Peyer's patch (tissue), 4 donors: ENCODE data around the gene SYNE1. TPM values are rescaled to one million over a fixed set of nuclear protein-coding genes. Genes with fewer than 3 reads are reported as not detected.

Experiments
- DNase-seq, 3 donors: peaks; one replicate each; pipeline ENCODE4 v3.0.0-alpha.2; 2017 to 2019
- H3K27ac ChIP-seq, 4 donors: fragments of 200-600 bp; sonication (generic); one replicate each; pipeline ENCODE4 v1.5.1; 2016 to 2019
- H3K27me3 ChIP-seq, 2 donors: fragments of 200-600 bp; sonication (generic); one replicate each; pipeline ENCODE4 v1.5.1; 2019
- H3K36me3 ChIP-seq, 3 donors: fragments of 200-600 bp; sonication (generic); one replicate each; pipeline ENCODE4 v1.5.1; 2016 to 2019
- H3K4me1 ChIP-seq, 4 donors: fragments of 200-600 bp; sonication (generic); one replicate each; pipeline ENCODE4 v1.5.1; 2016 to 2019
- H3K4me3 ChIP-seq, 4 donors: fragments of 200-600 bp; sonication (generic); 1 replicate in 3 of 4; 2 replicates in 1 of 4; pipeline ENCODE4 v1.5.1; 2016 to 2019; ENCODE audit warnings: mild to moderate bottlenecking in 1 of 4
- H3K9me3 ChIP-seq, 4 donors: fragments of 200-600 bp; sonication (generic); one replicate each; pipeline ENCODE4 v1.5.1; 2016 to 2019; ENCODE audit warnings: mild to moderate bottlenecking in 1 of 4
- CTCF ChIP-seq, 6 experiments: fragments of 450-650 bp in 4 of 6; fragments of 200-600 bp in 2 of 6; sonication (generic) in 1 of 6; IDR thresholded peaks; one replicate each; pipeline ENCODE4 v1.5.1; 2017 to 2019; ENCODE audit warnings: antibody characterized with exemption in 6 of 6, mild to moderate bottlenecking in 3 of 6, moderate library complexity in 1 of 6
- POLR2A ChIP-seq, 2 donors: fragments of 450-650 bp; IDR thresholded peaks; one replicate each; pipeline ENCODE4 v1.5.1; 2017; ENCODE audit warnings: antibody characterized with exemption in 2 of 2, mild to moderate bottlenecking in 2 of 2, moderate library complexity in 2 of 2
- total RNA-seq, 4 donors: library from RNA; depleted of rRNA; stranded (reverse); fragments of >200 nt; gene quantifications; one replicate each; pipeline ENCODE4 v1.1.0, GENCODE V29; 2016

Gene SYNE1
- total RNA-seq, 4 donors from 2014 or later, result 23.1 to 245 (median 34.8) TPM

DNA sequence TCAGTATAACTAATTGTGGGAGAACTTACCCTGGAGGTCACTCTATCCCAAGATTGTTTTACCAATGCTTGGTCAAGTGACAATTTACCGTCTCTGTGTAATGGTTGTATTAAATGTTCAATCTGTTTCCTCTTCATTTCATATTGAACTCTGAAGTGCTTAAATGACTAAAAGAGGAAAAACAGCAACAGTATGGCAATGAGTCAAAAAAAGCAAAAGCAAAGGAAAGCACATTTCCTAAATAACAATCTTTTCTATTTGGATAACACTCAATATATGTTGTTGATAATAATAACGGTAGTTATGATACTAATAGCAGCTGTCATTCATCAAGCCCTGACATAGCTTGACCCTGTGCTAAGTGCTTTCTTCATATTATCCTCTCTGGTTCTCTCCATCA, 152.4 kb downstream of the SYNE1 start:
- Histone ChIP-seq H3K27ac (no peak overlapping the region), H3K9me3 (no peaks in the 10 kb centered on the region), H3K27me3 (no peaks in the 10 kb centered on the region), H3K36me3 (no peaks in the 10 kb centered on the region), H3K4me1 (no peaks in the 10 kb centered on the region), H3K4me3 (no peak overlapping the region)
- TF ChIP-seq POLR2A (IDR thresholded peaks at IDR 0.05), result no peak
- TF ChIP-seq CTCF (IDR thresholded peaks at IDR 0.05), result no peak
- no peak for DNase-seq

DNA sequence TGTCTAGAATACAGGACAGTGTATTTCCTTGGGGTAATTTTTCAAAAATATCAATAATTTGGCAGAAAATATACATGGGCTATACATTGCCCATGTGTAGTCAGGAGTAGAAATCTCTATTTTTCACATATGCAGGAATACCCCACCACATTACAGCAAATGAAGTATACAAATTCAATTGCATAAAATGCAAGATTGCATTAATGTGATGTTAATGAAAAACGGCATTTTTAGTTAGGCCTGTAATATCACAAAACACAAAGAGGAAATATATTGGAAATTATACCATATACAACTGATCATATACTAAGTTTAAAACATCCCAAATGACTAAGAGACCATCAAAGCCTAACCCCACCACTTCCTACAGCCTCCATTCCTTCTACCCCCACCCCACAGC, 154.9 kb downstream of the SYNE1 start:
- Histone ChIP-seq H3K27me3 (no peaks in the 10 kb centered on the region), H3K36me3 (no peaks in the 10 kb centered on the region), H3K27ac (no peak overlapping the region), H3K9me3 (no peaks in the 10 kb centered on the region), H3K4me1 (no peaks in the 10 kb centered on the region), H3K4me3 (no peak overlapping the region)
- TF ChIP-seq POLR2A (IDR thresholded peaks at IDR 0.05) (no peak), CTCF (IDR thresholded peaks at IDR 0.05) (no peak)
- no peak for DNase-seq

- Histone ChIP-seq H3K9me3 (no peaks in the 10 kb centered on the region), H3K36me3 (no peaks in the 10 kb centered on the region), H3K27ac (no peak overlapping the region), H3K4me3 (no peak overlapping the region), H3K4me1 (no peaks in the 10 kb centered on the region), H3K27me3 (no peaks in the 10 kb centered on the region)
- no peak for TF ChIP-seq CTCF (IDR thresholded peaks at IDR 0.05)
- no peak for TF ChIP-seq POLR2A (IDR thresholded peaks at IDR 0.05)
- no peak for DNase-seq
Measured at GRCh38 chr6:152478377-152479010, 158.7 kb downstream of the SYNE1 start.

DNA sequence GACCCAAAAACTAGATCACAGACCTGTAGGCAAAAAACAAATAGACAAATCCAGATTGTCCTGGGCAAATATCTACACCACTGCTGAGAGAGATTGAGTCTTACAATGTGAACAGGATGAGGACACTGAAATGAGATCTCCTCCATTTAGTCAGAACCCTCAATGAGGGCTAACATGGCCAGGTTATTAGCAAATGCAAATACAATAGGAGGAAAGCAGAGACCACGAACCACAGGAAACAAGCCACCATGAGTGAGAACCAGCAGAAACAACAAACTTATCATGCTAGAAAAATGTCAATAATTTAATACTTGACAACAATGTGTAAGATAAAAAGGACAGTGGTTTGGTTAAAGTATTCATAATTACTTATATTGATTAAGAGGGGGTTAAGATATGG, 162.8 kb downstream of the SYNE1 start:
- no peak for TF ChIP-seq CTCF (IDR thresholded peaks at IDR 0.05)
- no peak for TF ChIP-seq POLR2A (IDR thresholded peaks at IDR 0.05)
- Histone ChIP-seq H3K36me3 (no peaks in the 10 kb centered on the region), H3K4me1 (no peaks in the 10 kb centered on the region), H3K27me3 (no peaks in the 10 kb centered on the region), H3K9me3 (no peaks in the 10 kb centered on the region), H3K27ac (no peak overlapping the region), H3K4me3 (no peak overlapping the region)
- no peak for DNase-seq

DNA sequence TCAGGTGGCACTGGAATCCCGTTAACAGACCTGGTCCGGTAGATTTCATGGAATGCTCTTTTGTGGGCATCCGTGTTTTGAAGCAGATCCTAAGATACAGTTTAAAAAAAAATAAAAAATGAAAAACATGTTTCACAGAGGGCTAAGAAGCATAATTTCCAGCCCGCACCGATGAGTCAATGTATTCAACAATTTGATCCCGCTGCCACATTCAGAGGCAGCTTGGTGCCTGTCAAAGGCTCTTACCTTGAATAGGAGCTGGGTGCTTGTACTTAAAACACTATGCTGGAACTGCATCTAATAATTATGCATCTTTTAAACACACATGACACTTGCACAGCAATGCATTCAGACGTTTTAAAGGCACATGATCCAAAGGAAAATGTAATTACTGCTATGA, 164.8 kb downstream of the SYNE1 start:
- no peak overlapping the region for H3K4me3 ChIP-seq
- H3K36me3 ChIP-seq, result no peaks in the 10 kb centered on the region
- H3K27me3 ChIP-seq, result no peaks in the 10 kb centered on the region
- TF ChIP-seq POLR2A (IDR thresholded peaks at IDR 0.05) (no peak), CTCF (IDR thresholded peaks at IDR 0.05) (no peak)
- no peaks in the 10 kb centered on the region for H3K9me3 ChIP-seq
- no peak overlapping the region for H3K27ac ChIP-seq
- H3K4me1 ChIP-seq, result no peaks in the 10 kb centered on the region
- DNase-seq, result no peak
